CD4-positive, alpha-beta T cell treated with Interleukin-4 for 1 hour (primary cell): ENCODE results near the gene ARL15.

Experiments used
- DNase-seq, 2 donors: peaks; one replicate each; pipeline ENCODE4 v3.0.0-alpha.2; 2020 to 2022

ARL15 gene

GRCh38 chr5:53971131-53971530 lies 339.2 kb downstream of the ARL15 start:
- DNase-seq = no peak

- no peak for DNase-seq
Observed at GRCh38 chr5:53970475-53970874, 339.9 kb downstream of the ARL15 start.

- DNase-seq = no peak
Observed at GRCh38 chr5:53969176-53969730, 341.1 kb downstream of the ARL15 start.

GRCh38 chr5:53965459-53965858 lies 344.9 kb downstream of the ARL15 start:
- no peak for DNase-seq

- DNase-seq = no peak
Observed at GRCh38 chr5:53963958-53964357, 346.4 kb downstream of the ARL15 start.

GRCh38 chr5:53962306-53962705 lies 348.1 kb downstream of the ARL15 start:
- no peak for DNase-seq

- DNase-seq = no peak
Observed at GRCh38 chr5:53956632-53957031, 353.7 kb downstream of the ARL15 start.

GRCh38 chr5:53956196-53956595 lies 354.2 kb downstream of the ARL15 start:
- no peak for DNase-seq

GRCh38 chr5:53950621-53951020 lies 359.8 kb downstream of the ARL15 start:
- DNase-seq = no peak

GRCh38 chr5:53948598-53948997 lies 361.8 kb downstream of the ARL15 start:
- DNase-seq = no peak

- DNase-seq = no peak
Observed at GRCh38 chr5:53946405-53947100, 363.8 kb downstream of the ARL15 start.

- no peak for DNase-seq
Observed at GRCh38 chr5:53944981-53945380, 365.4 kb downstream of the ARL15 start.

GRCh38 chr5:53943938-53944337 lies 366.4 kb downstream of the ARL15 start:
- DNase-seq = no peak

GRCh38 chr5:53942724-53943123 lies 367.6 kb downstream of the ARL15 start:
- DNase-seq = no peak

GRCh38 chr5:53940921-53941320 lies 369.5 kb downstream of the ARL15 start:
- DNase-seq = no peak

GRCh38 chr5:53937467-53937866 lies 372.9 kb downstream of the ARL15 start:
- DNase-seq = no peak

GRCh38 chr5:53936481-53937352 lies 373.7 kb downstream of the ARL15 start:
- DNase-seq = no peak

- DNase-seq = no peak
Observed at GRCh38 chr5:53934151-53934820, 376.1 kb downstream of the ARL15 start.

- DNase-seq = no peak
Observed at GRCh38 chr5:53932351-53932750, 378.0 kb downstream of the ARL15 start.

- DNase-seq = no peak
Observed at GRCh38 chr5:53930457-53930856, 379.9 kb downstream of the ARL15 start.

GRCh38 chr5:53929570-53929969 lies 380.8 kb downstream of the ARL15 start:
- DNase-seq = no peak

- DNase-seq = no peak
Observed at GRCh38 chr5:53929152-53929551, 381.2 kb downstream of the ARL15 start.

GRCh38 chr5:53928641-53929040 lies 381.7 kb downstream of the ARL15 start:
- no peak for DNase-seq
